SJCRH30 (cell line): ENCODE measurements around the gene KRTAP10-2. TPM values are rescaled to one million over a fixed set of nuclear protein-coding genes. Genes with fewer than 3 reads are reported as not detected.
"Not testable (repeated sequence)": the region's sequence is repeated elsewhere in the genome, so short reads cannot be mapped to it uniquely, and the experiment has no call there.

Experiments used
- DNase-seq, 2 experiments: peaks; one replicate each; pipeline ENCODE4 v3.0.0-alpha.2; 2015 to 2020
- H3K27ac ChIP-seq: fragments of 250-450 bp; sonication (Bioruptor Pico); 2 replicates; pipeline ENCODE4 v1.5.1; 2020; ENCODE audit warnings: mild to moderate bottlenecking, moderate library complexity
- H3K27me3 ChIP-seq: fragments of 250-450 bp; sonication (Bioruptor Pico); 2 replicates; pipeline ENCODE4 v1.5.1; 2020; ENCODE audit warnings: mild to moderate bottlenecking, moderate library complexity
- H3K36me3 ChIP-seq: fragments of 250-450 bp; sonication (Bioruptor Pico); 2 replicates; pipeline ENCODE4 v1.5.1; 2020; ENCODE audit warnings: mild to moderate bottlenecking, moderate library complexity
- H3K4me1 ChIP-seq: fragments of 250-450 bp; sonication (Bioruptor Pico); 2 replicates; pipeline ENCODE4 v1.5.1; 2020; ENCODE audit warnings: mild to moderate bottlenecking, moderate library complexity
- H3K4me3 ChIP-seq: fragments of 250-450 bp; sonication (Bioruptor Pico); 2 replicates; pipeline ENCODE4 v1.5.1; 2020; ENCODE audit warnings: mild to moderate bottlenecking, moderate library complexity
- H3K9me3 ChIP-seq: fragments of 250-450 bp; sonication (Bioruptor Pico); replicated peaks from 2 replicates; pipeline ENCODE4 v1.5.1; 2020; ENCODE audit warnings: mild to moderate bottlenecking, moderate library complexity
- total RNA-seq: library from RNA; depleted of rRNA; stranded (reverse); fragments of >200 nt; shearing (Covaris generic); gene quantifications from 2 replicates; pipeline ENCODE4 v1.2.3, GENCODE V29; 2014

The KRTAP10-2 gene
- total RNA-seq, 1 experiment from 2014 or later = not detected

DNA sequence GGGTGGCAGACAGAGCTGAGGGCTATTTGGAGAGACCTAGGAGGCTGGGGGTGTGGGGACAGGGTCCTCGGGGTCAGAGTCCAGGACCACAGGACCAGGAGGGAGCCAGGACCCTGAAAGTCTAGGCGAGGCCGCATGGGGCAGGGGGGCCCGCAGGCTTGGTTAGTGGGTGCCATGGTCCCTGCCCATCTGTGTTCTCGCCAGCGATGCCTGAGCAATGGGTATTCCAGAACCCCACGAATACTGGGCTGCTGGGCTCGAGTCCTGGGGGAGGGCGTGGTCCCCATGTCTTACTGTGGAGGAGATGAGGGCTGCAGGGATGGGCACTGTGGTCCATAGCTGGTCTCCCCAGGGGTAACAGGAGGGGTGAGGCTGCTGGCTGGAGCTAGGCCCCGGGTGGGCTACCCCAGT lies 39.0 kb upstream of the KRTAP10-2 start:
- peaks cover 6% of the 10 kb centered on the region for H3K4me1 ChIP-seq
- DNase-seq = no peak
- no peaks in the 10 kb centered on the region for H3K9me3 ChIP-seq
- H3K4me3 ChIP-seq = no peak overlapping the region
- no peaks in the 10 kb centered on the region for H3K36me3 ChIP-seq
- no peak overlapping the region for H3K27ac ChIP-seq
- H3K27me3 ChIP-seq = no peaks in the 10 kb centered on the region

DNA sequence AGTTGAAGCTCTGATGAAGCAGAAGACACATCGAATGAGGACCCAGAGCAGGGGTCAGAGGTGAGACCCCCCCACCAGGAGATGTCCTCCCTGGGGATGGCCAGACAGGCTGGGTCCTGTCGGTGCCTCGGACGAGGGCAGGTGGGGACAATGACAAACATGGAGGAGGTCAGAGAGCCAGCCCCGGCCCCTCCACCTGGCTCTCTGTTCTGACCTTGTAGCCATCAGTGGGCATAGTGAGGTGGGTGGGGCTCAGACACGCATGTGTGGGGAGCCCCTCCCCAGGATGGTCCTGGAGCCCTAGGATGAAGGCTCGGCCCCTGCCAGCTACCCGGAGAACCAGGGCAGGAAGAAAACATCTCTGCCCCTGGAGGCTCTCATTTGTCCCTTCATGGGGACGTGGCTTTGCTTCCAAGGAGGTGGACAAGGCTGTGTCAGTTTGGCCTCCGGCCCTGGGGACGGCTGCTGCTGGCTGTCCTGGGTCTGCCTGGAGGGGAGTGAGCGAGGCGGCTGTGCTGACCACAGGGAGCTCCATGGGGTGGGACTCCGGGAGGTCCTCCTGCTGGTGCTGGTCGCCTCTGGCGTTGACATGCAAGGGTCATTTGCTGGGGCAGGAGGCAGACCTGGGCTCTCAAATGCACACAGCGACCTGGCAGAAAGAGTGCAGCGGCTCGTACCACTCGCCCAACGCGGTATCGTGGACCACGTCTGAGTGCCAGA lies 38.4 kb upstream of the KRTAP10-2 start:
- H3K4me1 ChIP-seq = peaks cover 6% of the 10 kb centered on the region
- no peak overlapping the region for H3K27ac ChIP-seq
- no peak for DNase-seq
- no peaks in the 10 kb centered on the region for H3K36me3 ChIP-seq
- H3K4me3 ChIP-seq = no peak overlapping the region
- no peaks in the 10 kb centered on the region for H3K9me3 ChIP-seq
- no peaks in the 10 kb centered on the region for H3K27me3 ChIP-seq

DNA sequence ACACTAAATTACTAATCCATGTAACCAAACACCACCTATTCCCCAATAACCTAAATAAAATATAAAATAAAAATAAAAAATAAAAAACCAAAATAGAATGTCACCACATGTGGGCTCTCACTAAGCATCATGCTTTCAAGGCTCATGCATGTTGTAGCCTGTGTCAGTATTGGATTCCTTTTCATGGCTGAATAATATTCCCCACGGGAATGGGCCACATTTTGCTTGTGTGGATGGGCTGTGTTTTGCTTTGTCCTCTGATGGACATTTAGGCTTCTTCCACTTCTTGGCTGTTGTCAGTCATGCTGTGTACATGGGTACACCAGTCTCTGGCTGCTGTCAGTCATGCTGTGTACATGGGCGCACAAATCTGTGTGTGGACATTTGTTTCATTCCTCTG lies 37.8 kb upstream of the KRTAP10-2 start:
- peaks cover 6% of the 10 kb centered on the region for H3K4me1 ChIP-seq

DNA sequence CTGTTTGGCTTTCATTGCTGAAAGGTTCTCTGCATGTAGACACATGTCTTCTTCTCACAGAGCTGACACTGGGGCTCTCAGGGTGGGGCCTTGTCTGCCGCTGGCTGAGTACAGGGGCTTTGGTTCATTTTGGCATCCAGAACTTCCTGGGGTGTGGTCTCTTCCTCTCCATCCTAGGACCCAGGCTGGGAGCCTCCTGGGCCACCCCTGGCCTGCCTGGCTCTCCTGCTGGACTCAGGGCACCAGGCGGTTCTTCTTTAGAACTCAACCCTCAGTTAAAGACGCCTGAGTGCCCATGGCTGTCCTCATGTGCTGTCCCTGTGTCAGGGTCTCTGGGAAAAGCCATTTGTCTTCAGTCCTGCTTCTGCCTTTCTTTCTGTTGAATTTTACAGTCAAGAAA lies 34.6 kb upstream of the KRTAP10-2 start:
- Histone ChIP-seq H3K4me1 (no peaks in the 10 kb centered on the region), H3K27me3 (no peaks in the 10 kb centered on the region), H3K9me3 (no peaks in the 10 kb centered on the region), H3K4me3 (no peak overlapping the region), H3K36me3 (no peaks in the 10 kb centered on the region), H3K27ac (no peak overlapping the region)
- DNase-seq = no peak

More for the DNA sequence above, 37.8 kb upstream of the KRTAP10-2 start:
- no peaks in the 10 kb centered on the region for H3K9me3 ChIP-seq
- H3K27me3 ChIP-seq = no peaks in the 10 kb centered on the region
- no peak overlapping the region for H3K4me3 ChIP-seq
- no peak overlapping the region for H3K27ac ChIP-seq
- DNase-seq = no peak
- no peaks in the 10 kb centered on the region for H3K36me3 ChIP-seq

DNA sequence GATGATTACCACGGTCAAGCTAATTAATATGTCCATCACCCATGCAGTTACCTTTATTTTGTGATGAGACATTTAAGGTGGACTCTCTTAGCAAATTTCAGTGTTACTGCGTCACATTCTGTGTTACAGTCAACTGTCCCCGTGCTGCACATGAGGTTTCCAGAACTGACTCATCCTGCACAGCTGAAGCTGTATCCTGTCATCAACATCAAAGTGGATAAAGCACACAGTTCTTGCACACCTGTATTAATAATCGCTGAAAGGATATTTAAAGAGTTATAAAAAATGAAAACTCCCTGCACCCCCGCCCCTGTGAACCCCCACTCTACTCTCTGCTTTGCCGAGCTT lies 32.5 kb upstream of the KRTAP10-2 start:
- no peak overlapping the region for H3K27ac ChIP-seq
- no peaks in the 10 kb centered on the region for H3K4me1 ChIP-seq
- H3K9me3 ChIP-seq = no peaks in the 10 kb centered on the region
- no peak overlapping the region for H3K4me3 ChIP-seq
- DNase-seq = no peak
- H3K36me3 ChIP-seq = no peaks in the 10 kb centered on the region
- no peaks in the 10 kb centered on the region for H3K27me3 ChIP-seq

DNA sequence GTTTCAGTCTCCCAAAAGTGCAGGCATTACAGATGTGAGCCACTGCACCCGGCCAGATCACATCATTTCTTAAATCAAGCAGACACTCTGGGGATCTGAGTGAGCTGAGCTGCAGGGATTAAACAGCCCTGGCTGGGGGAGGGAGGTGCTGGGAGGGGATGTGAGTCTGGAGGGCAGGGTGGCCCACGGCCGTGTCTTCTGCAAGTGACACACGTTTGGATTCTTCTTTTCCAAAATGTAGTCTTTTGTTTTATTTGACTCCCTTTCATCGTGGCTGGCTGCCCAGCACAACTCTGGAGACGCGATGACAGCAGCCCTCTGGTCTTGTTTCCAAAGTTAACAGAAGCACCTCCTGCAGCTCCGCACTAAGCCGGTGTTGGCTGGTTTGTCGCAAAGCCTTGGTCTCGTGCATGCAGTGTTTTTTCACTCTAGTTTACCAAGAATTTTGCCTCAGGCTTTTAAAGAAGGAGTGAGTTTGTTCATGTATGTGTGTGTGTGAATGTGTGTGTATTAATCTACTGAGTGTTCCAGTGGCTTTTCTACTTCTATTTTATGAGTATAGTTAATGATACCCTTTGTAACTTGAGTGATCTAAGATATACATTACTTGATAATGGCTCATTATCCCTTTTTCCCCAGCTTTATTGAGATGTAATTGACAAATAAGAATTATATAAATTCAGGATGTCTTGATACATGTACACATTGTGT lies 31.9 kb upstream of the KRTAP10-2 start:
- no peaks in the 10 kb centered on the region for H3K9me3 ChIP-seq
- no peak for DNase-seq
- no peak overlapping the region for H3K4me3 ChIP-seq
- no peaks in the 10 kb centered on the region for H3K36me3 ChIP-seq
- no peaks in the 10 kb centered on the region for H3K4me1 ChIP-seq
- H3K27ac ChIP-seq = no peak overlapping the region
- H3K27me3 ChIP-seq = no peaks in the 10 kb centered on the region

DNA sequence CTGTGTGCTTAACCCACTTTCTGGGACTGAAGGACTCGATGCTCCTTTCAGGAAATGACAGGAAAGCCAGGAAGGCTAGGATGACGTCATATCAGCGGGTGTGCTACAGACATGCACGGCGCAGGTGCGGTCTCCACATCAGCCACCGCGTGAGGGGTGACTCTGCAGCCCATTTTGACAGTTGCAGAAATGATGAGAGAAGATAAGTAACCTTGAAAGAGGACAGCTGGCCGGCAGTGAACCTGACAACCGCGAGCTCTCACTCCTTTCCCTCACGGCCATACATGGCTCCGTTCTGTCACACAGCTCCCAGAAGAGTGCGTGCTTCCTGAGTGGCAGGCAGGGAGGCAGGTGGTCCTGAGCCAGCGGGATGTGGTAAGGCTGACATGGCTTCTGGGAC lies 30.8 kb upstream of the KRTAP10-2 start:
- Histone ChIP-seq H3K4me1 (no peaks in the 10 kb centered on the region), H3K27me3 (no peaks in the 10 kb centered on the region), H3K4me3 (no peak overlapping the region), H3K36me3 (no peaks in the 10 kb centered on the region), H3K27ac (no peak overlapping the region), H3K9me3 (0 out of 2 replicates have a peak, but pooled peaks cover 1% of the 10 kb centered on the region)
- DNase-seq = no peak

DNA sequence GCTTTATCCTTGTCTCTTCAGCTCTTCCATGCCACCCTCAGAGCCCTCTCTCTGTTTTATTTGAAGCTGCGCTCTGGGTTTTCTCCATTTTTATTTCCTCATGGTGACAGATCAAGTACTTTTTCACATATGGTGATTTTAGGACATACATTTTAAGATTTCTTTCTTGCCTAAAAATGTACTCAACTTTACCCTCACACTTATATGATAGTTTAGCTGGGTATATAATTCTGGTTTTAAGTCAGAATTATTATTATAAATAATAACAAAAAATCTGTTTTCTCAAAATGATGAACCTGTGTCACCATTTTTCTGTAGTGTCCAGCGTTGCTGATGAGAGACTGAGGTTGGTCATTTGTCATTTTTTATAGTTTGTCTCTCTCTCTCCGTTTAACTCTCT lies 29.9 kb upstream of the KRTAP10-2 start:
- no peak for DNase-seq
- Histone ChIP-seq H3K4me1 (no peaks in the 10 kb centered on the region), H3K27ac (no peak overlapping the region), H3K4me3 (no peak overlapping the region), H3K27me3 (no peaks in the 10 kb centered on the region), H3K9me3 (0 out of 2 replicates have a peak, but pooled peaks cover 4% of the 10 kb centered on the region), H3K36me3 (no peaks in the 10 kb centered on the region)

DNA sequence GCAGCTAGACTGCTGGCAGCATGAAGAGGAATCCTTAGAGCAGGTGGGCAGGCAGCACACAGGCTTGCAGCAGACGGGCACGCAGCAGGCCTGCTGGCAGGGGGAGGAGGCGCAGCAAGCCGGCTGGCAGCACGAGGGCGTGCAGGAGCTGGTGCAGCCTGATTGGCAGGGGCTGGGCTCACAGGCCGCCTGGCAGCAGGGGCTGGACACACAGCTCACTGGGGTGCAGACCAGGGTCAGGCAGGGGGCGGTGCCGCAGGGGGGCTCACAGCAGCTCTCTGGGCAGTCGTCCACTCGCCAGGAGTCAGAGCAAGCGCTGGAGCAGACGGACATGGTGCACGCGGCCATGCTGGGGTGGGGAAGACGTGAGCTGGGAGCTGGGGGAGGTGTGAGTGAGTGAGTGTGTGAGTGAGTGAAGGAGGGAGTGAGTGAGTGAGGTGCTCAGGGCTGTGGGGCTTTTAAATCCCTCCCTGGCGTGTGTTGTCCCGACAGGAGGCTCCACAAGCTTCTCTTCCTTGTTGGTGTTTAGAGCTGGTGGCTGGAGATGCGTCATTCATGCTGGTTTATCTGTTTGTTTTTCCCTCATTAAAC lies 29.0 kb upstream of the KRTAP10-2 start, which contains the start of gene KRTAP10-5:
TSS of gene KRTAP10-5 (minus strand) at position 374 of the 591 bp plus-strand sequence. CDS start at position 348, 26 bp downstream.
- H3K4me3 ChIP-seq, H3K4me1 ChIP-seq, H3K27ac ChIP-seq, H3K36me3 ChIP-seq, DNase-seq, H3K9me3 ChIP-seq, H3K27me3 ChIP-seq: not testable (repeated sequence)

DNA sequence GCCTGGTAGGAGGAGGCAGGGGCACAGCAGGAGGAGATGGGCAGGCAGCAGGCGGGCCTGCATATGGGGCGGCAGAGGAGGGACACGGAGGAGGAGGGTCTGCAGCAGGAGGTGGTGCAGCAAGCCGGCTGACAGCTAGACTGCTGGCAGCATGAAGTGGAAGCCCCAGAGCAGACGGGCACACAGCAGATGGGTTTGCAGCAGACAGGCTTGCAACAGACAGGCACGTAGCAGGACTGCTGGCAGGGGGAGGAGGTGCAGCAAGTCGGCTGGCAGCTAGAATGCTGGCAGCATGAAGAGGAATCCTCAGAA lies 28.5 kb upstream of the KRTAP10-2 start:
- Histone ChIP-seq H3K27me3 (no peaks in the 10 kb centered on the region), H3K36me3 (no peaks in the 10 kb centered on the region), H3K9me3 (0 out of 2 replicates have a peak, but pooled peaks cover 4% of the 10 kb centered on the region), H3K27ac (no peak overlapping the region), H3K4me3 (no peak overlapping the region), H3K4me1 (no peaks in the 10 kb centered on the region)
- no peak for DNase-seq

DNA sequence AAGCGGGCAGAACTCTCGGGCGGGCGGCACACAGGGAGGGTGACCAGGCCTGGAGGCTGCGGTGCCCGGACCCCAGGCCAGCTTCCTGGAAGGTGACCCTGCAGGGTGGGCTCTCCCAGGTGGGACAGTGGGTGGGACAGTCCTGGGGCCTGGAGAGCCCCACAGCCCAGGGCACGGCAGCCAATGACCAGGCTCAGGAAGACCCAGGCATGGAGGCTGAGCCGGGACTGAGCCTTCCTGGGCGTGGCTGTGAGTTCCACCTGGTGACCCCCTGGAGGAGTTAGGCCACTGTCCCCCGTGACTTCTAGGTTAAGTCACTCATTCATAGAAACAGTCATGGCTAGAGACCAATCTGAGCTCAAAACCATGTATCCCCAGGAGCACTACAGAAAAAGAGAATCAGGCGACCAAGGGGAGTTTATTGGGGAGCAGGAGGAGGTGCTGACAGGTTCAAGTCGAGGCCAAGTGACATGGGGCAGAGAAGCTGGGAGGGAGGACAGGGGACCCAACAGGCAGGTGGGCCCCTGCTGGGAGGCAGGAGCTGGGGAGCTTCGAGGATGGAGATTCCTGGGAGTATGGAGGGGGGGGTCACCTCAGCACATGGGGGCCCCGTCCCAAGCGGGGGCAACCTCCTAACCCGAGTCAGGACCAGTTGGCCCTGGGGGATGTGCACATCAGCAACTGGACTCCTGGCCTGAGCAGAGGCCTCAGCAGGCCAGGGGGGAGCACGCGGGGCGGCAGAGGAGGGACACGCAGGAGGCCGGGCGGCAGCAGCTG lies 27.9 kb upstream of the KRTAP10-2 start:
- DNase-seq = no peak
- Histone ChIP-seq H3K27me3 (no peaks in the 10 kb centered on the region), H3K4me1 (no peaks in the 10 kb centered on the region), H3K27ac (no peak overlapping the region), H3K36me3 (no peaks in the 10 kb centered on the region), H3K9me3 (0 out of 2 replicates have a peak, but pooled peaks cover 4% of the 10 kb centered on the region), H3K4me3 (no peak overlapping the region)

DNA sequence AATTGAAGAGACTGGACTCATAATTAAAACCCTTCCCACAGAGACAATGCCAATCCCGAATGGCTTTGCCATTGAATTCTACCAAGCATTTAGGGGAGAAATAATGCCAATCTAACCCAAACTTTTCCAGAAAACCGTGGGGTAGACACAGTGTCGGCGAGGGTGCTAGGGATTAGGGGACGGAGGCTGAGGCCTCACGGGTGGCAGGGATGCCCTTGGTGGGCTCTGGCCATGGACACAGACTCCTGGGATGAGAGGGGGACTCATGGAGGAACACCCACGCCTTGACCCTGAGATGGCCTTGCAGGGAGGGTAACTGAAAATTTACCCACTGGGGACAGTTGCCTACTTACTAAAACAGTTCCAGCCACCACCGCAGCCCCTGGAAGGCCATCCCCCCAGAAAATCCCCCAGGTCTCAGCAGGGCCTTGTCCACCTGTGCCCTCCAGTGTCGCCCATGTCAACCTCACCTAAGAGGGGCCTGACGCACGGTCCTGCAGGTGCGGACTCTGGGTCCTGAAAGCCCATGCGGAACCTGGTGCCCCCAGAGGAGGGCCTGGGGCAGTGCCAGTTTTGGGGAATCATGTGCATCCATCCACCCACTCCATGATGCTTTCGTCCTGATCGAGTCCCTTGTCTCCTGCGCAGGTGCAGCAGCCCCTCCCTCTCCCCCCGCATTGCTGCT lies 27.2 kb upstream of the KRTAP10-2 start:
- no peak overlapping the region for H3K4me3 ChIP-seq
- no peak for DNase-seq
- no peaks in the 10 kb centered on the region for H3K36me3 ChIP-seq
- H3K4me1 ChIP-seq = no peaks in the 10 kb centered on the region
- no peaks in the 10 kb centered on the region for H3K27me3 ChIP-seq
- H3K27ac ChIP-seq = no peak overlapping the region
- H3K9me3 ChIP-seq = 0 out of 2 replicates have a peak, but pooled peaks cover 4% of the 10 kb centered on the region

DNA sequence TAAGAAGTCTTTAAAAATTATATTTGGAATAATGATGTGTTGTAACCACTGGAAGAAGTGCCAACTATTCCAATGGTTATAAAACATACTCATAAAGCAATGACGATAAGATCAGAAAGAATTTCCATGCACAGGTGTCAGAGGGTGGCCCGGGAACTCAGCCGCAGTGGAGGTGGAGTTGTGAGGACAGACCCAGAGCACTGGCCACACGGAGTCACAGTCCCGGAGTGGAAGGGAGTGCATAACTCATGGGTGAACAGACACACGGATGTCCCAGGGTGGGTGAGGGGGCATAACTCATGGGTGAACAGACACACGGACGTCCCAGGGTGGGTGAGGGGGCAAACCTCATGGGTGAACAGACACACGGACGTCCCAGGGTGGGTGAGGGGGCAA lies 24.7 kb upstream of the KRTAP10-2 start:
- no peak overlapping the region for H3K4me3 ChIP-seq
- DNase-seq = no peak
- H3K27me3 ChIP-seq = no peaks in the 10 kb centered on the region
- no peaks in the 10 kb centered on the region for H3K36me3 ChIP-seq
- H3K27ac ChIP-seq = no peak overlapping the region
- H3K9me3 ChIP-seq = 0 out of 2 replicates have a peak, but pooled peaks cover 4% of the 10 kb centered on the region
- no peaks in the 10 kb centered on the region for H3K4me1 ChIP-seq

DNA sequence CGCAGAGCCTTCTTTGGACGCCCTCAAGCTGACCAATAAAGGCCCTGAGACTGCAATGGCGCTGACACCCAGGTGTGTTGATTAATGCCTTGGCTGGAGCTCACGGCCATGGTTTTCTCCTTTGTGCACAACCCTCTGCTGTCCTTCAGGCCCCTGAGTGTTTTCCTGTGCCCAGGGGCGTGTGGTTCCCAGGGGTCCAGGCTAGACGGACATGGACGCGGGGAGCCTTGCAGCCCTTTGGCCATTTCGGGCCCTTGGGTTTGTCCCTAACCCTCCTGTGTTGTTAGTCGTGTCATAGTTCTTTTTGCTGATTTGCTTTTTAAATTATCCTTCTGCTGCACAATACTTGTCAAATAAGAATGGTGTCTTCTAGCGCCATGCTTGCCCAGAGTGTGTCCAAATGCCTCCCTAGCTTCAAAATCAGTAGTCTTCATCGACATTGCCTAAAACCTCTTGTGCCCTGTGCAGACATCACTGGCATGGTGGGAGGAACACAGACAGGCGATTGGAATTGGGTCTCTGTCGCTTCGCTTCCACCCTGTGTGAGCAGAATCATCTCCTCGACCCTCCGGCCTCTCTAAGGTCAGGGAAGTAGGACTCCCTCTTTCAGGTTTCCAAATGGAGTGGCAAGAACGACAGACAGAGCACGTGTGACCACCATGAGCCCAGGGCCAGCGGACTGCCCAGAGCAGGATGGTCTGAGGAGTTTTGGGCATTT lies 24.2 kb upstream of the KRTAP10-2 start:
- H3K27me3 ChIP-seq = no peaks in the 10 kb centered on the region
- no peaks in the 10 kb centered on the region for H3K4me1 ChIP-seq
- H3K36me3 ChIP-seq = no peaks in the 10 kb centered on the region
- H3K9me3 ChIP-seq = 0 out of 2 replicates have a peak, but pooled peaks cover 4% of the 10 kb centered on the region
- no peak for DNase-seq
- H3K27ac ChIP-seq = no peak overlapping the region
- no peak overlapping the region for H3K4me3 ChIP-seq
